NCI-H510A treated with DMSO at 0.1 percent for 48 hours (cell line): ENCODE results near the gene WDR70.
"Not testable (repeated sequence)": the region's sequence is repeated elsewhere in the genome, so short reads cannot be mapped to it uniquely, and the experiment has no call there.

Source experiments
- DNase-seq: peaks from one replicate; lab custom pipeline; 2025; lab: John Stamatoyannopoulos, UW

Gene WDR70

GRCh38 chr5:37570597-37570996 is 191.5 kb downstream of the WDR70 start:
- DNase-seq = no peak

GRCh38 chr5:37571985-37572384 is 192.9 kb downstream of the WDR70 start:
- DNase-seq = no peak

- DNase-seq = no peak
These were observed 196.7 kb downstream of the WDR70 start for GRCh38 chr5:37575541-37576489.

- no peak for DNase-seq
These were observed 197.4 kb downstream of the WDR70 start for GRCh38 chr5:37576552-37576951.

GRCh38 chr5:37578176-37578575 is 199.1 kb downstream of the WDR70 start:
- DNase-seq = no peak

- no peak for DNase-seq
These were observed 201.0 kb downstream of the WDR70 start for GRCh38 chr5:37580106-37580505.

GRCh38 chr5:37582202-37582601 is 203.1 kb downstream of the WDR70 start:
- no peak for DNase-seq

- not testable (repeated sequence) for DNase-seq
These were observed 214.2 kb downstream of the WDR70 start for GRCh38 chr5:37593292-37593691.

- not testable (repeated sequence) for DNase-seq
These were observed 215.7 kb downstream of the WDR70 start for GRCh38 chr5:37594864-37595263.

- DNase-seq = no peak
These were observed 219.6 kb downstream of the WDR70 start for GRCh38 chr5:37598733-37599132.

GRCh38 chr5:37601163-37601562 is 222.0 kb downstream of the WDR70 start:
- no peak for DNase-seq

GRCh38 chr5:37603072-37603471 is 224.0 kb downstream of the WDR70 start:
- no peak for DNase-seq

- DNase-seq = no peak
These were observed 225.2 kb downstream of the WDR70 start for GRCh38 chr5:37604290-37604689.

- DNase-seq = no peak
These were observed 227.0 kb downstream of the WDR70 start for GRCh38 chr5:37606148-37606547.

GRCh38 chr5:37606632-37607248 is 227.6 kb downstream of the WDR70 start:
- no peak for DNase-seq

- no peak for DNase-seq
These were observed 236.1 kb downstream of the WDR70 start for GRCh38 chr5:37615184-37615583.

- no peak for DNase-seq
These were observed 240.2 kb downstream of the WDR70 start for GRCh38 chr5:37619353-37619752.

GRCh38 chr5:37622354-37622753 is 243.2 kb downstream of the WDR70 start:
- not testable (repeated sequence) for DNase-seq

GRCh38 chr5:37626266-37626665 is 247.1 kb downstream of the WDR70 start:
- DNase-seq = no peak

GRCh38 chr5:37628876-37629275 is 249.8 kb downstream of the WDR70 start:
- DNase-seq = no peak

GRCh38 chr5:37631939-37632338 is 252.8 kb downstream of the WDR70 start:
- DNase-seq = no peak

- no peak for DNase-seq
These were observed 258.2 kb downstream of the WDR70 start for GRCh38 chr5:37637165-37637845.

- DNase-seq = no peak
These were observed 259.8 kb downstream of the WDR70 start for GRCh38 chr5:37638897-37639296.
